Suprapubic skin (tissue), 4 donors: ENCODE measurements around the gene TSPAN17. TPM values are rescaled to one million over a fixed set of nuclear protein-coding genes. Genes with fewer than 3 reads are reported as not detected.
"Not testable (repeated sequence)": the region's sequence is repeated elsewhere in the genome, so short reads cannot be mapped to it uniquely, and the experiment has no call there.

Experiments
- DNase-seq, 2 donors: peaks; one replicate each; pipeline ENCODE4 v3.0.0-alpha.2; 2019; ENCODE audit warnings: low spot score in 2 of 2
- H3K27ac ChIP-seq: fragments of 200-600 bp; sonication (generic); one replicate; pipeline ENCODE4 v1.5.1; 2019
- H3K27me3 ChIP-seq: fragments of 200-600 bp; sonication (generic); one replicate; pipeline ENCODE4 v1.5.1; 2019
- H3K36me3 ChIP-seq: fragments of 200-600 bp; sonication (generic); one replicate; pipeline ENCODE4 v1.5.1; 2019
- H3K4me1 ChIP-seq: fragments of 200-600 bp; sonication (generic); one replicate; pipeline ENCODE4 v1.5.1; 2019
- H3K4me3 ChIP-seq: fragments of 200-600 bp; sonication (generic); one replicate; pipeline ENCODE4 v1.5.1; 2019; ENCODE audit warnings: mild to moderate bottlenecking
- H3K9me3 ChIP-seq: fragments of 200-600 bp; sonication (generic); one replicate; pipeline ENCODE4 v1.5.1; 2019
- EP300 ChIP-seq: sonication (generic); formaldehyde crosslinking; IDR thresholded peaks from one replicate; pipeline ENCODE4 v1.6.1; 2017; ENCODE audit warnings: antibody characterized with exemption
- POLR2A ChIP-seq, 2 donors: fragments of 450-650 bp; IDR thresholded peaks; one replicate each; pipeline ENCODE4 v1.6.1; 2017; ENCODE audit warnings: antibody characterized with exemption in 2 of 2, mild to moderate bottlenecking in 2 of 2, moderate library complexity in 2 of 2
- POLR2AphosphoS5 ChIP-seq, 3 donors: sonication (generic); formaldehyde crosslinking; IDR thresholded peaks; one replicate each; pipeline ENCODE4 v1.6.1; 2017; ENCODE audit warnings: antibody characterized with exemption in 3 of 3
- WGBS: methylation state at CpG from one replicate; pipeline ENCODE4 v1.1.5; 2018; 5-methylcytosine and 5-hydroxymethylcytosine counted together
- total RNA-seq, 4 donors: library from RNA; depleted of rRNA; stranded (reverse); fragments of >200 nt; gene quantifications; one replicate each; pipeline ENCODE4 v1.1.0, GENCODE V29; 2016
- TF ChIP-seq, protein P1 (sequence below), 2 donors: fragments of 200-600 bp in 1 of 2; fragments of 450-650 bp in 1 of 2; sonication (generic) in 1 of 2; IDR thresholded peaks; one replicate each; pipeline ENCODE4 v1.5.1; 2016 to 2019; ENCODE audit warnings: antibody characterized with exemption in 2 of 2, mild to moderate bottlenecking in 1 of 2, moderate library complexity in 1 of 2

TSPAN17 gene
- total RNA-seq, 4 donors from 2014 or later, result 14.6 to 22.3 (median 17.7) TPM

DNA sequence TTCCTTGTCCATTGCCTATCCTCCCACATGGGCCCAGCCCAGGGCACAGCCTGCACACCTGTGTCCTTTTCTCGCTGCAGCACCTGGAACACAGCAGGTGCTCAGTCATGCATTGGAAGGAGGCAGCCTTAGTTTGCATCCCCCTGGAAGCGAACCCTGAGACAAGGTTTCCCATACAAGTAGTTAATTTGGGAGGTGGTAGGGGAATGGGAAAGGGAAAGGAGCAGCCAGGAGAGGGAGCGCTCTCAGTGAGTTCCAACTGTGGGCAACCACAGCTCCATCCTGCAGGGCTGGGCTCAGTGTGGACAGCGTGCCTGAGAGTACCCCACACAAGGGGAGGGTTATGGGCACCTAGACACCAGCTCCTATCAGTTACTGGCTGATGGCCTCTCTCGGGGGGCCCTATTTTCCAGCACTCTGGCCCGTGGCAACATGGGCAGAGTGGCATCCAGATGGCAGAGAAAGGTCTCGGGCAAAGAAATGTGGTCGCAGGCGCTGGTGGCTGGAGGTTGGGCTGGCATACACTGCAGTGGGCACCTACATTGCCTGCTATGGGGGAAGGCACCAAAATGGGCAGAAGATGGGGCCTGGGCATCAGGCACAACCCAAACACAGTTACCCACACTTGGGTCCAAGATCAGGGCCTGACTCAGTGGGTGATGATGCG is 50.1 kb downstream of the TSPAN17 start:
- Histone ChIP-seq H3K36me3 (no peaks in the 10 kb centered on the region), H3K27me3 (peaks cover 86% of the 10 kb centered on the region), H3K27ac (no peak overlapping the region), H3K4me3 (no peak overlapping the region), H3K9me3 (no peaks in the 10 kb centered on the region), H3K4me1 (peaks cover 12% of the 10 kb centered on the region)
- TF ChIP-seq, protein P1, sequence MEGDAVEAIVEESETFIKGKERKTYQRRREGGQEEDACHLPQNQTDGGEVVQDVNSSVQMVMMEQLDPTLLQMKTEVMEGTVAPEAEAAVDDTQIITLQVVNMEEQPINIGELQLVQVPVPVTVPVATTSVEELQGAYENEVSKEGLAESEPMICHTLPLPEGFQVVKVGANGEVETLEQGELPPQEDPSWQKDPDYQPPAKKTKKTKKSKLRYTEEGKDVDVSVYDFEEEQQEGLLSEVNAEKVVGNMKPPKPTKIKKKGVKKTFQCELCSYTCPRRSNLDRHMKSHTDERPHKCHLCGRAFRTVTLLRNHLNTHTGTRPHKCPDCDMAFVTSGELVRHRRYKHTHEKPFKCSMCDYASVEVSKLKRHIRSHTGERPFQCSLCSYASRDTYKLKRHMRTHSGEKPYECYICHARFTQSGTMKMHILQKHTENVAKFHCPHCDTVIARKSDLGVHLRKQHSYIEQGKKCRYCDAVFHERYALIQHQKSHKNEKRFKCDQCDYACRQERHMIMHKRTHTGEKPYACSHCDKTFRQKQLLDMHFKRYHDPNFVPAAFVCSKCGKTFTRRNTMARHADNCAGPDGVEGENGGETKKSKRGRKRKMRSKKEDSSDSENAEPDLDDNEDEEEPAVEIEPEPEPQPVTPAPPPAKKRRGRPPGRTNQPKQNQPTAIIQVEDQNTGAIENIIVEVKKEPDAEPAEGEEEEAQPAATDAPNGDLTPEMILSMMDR (IDR thresholded peaks at IDR 0.05), result no peak
- no peak for TF ChIP-seq POLR2A (IDR thresholded peaks at IDR 0.05)
- no peak for TF ChIP-seq EP300
- no peak for TF ChIP-seq POLR2AphosphoS5 (IDR thresholded peaks at IDR 0.05)
- no peak for DNase-seq
- 77% methylated on average over 6 of the region's 10 CpGs for WGBS

DNA sequence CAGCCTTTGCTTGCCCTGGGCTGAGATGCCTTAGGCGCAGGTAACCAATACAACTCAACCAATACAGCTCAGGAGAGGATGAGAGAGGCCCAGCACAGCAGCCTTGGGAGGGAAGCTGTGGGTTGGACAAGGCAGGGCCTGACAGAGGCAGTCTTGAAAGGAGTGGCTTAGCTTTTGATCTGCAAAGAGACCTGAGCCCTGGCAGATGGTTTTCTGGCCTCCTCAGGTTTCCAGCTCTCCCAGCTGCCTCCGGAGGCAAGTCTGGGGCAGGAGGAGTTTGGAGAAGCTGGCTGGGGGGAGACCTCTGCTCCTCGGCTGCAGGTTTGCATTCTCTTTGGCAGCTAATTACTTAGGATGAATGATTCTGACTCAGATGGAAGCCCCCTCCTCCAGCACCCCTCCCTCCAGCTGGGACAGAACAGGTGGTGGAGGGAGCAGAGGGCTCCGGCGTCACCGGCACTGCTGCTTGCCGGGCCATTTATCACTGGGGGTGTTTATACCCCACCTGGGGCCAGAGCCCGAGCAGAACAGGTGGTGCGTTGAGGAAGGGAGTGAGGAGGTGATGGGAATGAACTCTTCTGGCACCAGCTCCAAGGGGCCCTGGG is 50.8 kb downstream of the TSPAN17 start:
- no peak for DNase-seq
- Histone ChIP-seq H3K27me3 (peaks cover 86% of the 10 kb centered on the region), H3K36me3 (no peaks in the 10 kb centered on the region), H3K4me1 (peaks cover 6% of the 10 kb centered on the region), H3K27ac (no peak overlapping the region), H3K9me3 (no peaks in the 10 kb centered on the region), H3K4me3 (no peak overlapping the region)
- TF ChIP-seq EP300 (no peak), POLR2AphosphoS5 (IDR thresholded peaks at IDR 0.05) (no peak), POLR2A (IDR thresholded peaks at IDR 0.05) (no peak)
- TF ChIP-seq, protein P1 (IDR thresholded peaks at IDR 0.05), result no peak
- WGBS, result 46% methylated on average over 3 of the region's 9 CpGs

DNA sequence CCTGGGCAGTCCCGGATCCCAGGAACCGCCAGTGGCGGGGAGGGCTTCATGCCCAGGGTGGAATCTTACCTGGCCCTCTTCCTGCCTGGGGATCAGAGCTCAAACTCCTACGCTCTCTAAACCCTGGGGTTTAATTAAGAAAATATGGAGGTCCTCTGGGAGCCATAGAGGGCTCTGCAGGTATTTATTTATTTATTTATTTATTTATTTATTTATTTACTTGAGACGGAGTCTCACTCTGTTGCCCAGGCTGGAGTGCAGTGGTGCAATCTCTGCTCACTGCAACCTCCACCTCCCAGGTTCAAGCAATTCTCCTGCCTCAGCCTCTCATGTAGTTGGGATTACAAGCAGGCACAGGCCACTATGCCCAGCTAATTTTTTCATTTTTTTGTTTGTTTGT is 52.2 kb downstream of the TSPAN17 start:
- H3K27me3 ChIP-seq, result peaks cover 93% of the 10 kb centered on the region
- H3K9me3 ChIP-seq, H3K4me1 ChIP-seq, H3K36me3 ChIP-seq, DNase-seq, H3K4me3 ChIP-seq, H3K27ac ChIP-seq: not testable (repeated sequence)
- WGBS, result 95% methylated on average over 5 of the region's 5 CpGs

DNA sequence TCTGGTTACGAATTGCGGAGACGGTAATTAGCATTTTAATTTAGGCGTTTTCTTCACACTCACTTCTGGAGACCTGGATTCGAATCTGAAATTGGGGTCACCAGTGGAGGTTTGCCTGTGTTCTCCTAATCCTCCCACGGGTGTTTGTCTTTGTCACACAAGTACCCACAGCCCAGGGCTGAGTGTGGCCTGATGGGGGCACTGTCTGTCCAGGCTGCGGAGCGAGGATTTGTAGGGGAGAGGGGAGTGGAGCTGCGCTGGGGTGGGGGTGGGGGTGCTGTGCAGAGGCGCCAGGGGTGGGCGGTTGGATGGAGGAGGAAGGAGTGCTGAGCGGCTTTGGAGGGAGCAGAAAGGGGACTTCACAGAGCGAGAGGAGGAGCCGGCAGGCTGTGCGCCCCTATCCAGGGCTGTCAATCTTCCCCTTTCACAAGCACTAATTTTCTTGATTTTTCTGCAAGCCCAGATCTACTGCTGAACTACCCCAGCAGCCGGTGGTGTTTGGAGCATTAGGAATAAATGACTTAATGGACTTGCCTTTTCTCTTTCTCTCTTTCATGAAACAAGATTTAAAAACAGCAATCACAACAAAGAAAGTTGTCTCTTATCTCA is 53.1 kb downstream of the TSPAN17 start:
- no peak overlapping the region for H3K27ac ChIP-seq
- WGBS, result 26% methylated on average over 12 of the region's 16 CpGs
- no peak for TF ChIP-seq POLR2AphosphoS5 (IDR thresholded peaks at IDR 0.05)
- TF ChIP-seq, protein P1 (IDR thresholded peaks at IDR 0.05), result no peak
- no peak for TF ChIP-seq POLR2A (IDR thresholded peaks at IDR 0.05)
- TF ChIP-seq EP300, result no peak
- H3K27me3 ChIP-seq, result peaks cover 93% of the 10 kb centered on the region
- no peaks in the 10 kb centered on the region for H3K9me3 ChIP-seq
- H3K4me1 ChIP-seq, result no peaks in the 10 kb centered on the region
- H3K36me3 ChIP-seq, result no peaks in the 10 kb centered on the region
- DNase-seq, result no peak
- no peak overlapping the region for H3K4me3 ChIP-seq

DNA sequence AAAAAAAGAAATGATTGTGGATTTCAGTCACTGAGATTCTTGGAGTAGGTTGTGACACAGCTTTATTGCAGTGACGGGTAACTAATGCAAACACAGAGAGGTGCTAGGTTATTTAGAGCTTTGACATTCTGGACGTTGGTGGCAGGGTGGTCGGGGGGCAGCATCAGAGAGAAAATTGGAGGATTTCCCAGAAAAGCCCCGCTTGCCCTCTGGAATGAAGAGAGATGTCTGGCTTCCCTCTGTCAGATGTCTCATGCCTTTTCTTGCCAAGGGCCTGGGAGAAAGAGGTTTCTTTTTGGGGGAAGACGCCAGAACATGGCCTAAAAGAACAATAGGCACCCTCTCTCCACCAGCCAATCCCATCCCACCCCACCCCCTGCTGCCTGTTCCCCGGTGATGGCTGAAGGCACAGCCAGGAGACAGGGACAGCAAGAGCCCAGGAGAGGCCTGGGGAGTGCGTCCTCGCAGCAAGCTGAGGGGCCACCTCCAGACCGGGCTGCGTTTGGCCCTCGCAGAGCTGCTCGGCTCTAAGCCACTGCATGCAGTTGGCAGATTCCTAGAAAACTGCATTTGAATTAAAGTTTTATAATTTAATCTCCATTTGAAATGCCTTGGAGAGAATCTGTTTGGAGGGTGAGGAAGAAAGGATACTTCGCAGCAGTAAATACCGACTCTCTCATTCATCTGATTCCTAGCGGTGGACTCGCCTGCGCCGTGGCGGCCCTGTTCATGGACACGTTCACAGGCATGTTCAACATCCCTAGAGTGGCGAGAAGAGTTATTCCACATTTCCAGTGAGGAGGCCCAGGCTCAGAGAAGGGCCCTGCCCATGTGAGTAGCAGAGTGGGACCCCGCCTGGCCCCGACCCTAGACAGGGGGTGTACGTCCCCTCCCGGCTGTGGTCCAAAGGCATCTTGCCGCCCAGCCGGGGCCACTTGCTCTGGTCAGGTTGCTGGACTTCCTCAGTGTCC is 55.7 kb downstream of the TSPAN17 start:
- H3K9me3 ChIP-seq, result no peaks in the 10 kb centered on the region
- TF ChIP-seq POLR2A (IDR thresholded peaks at IDR 0.05), result no peak
- no peak for TF ChIP-seq POLR2AphosphoS5 (IDR thresholded peaks at IDR 0.05)
- TF ChIP-seq, protein P1 (IDR thresholded peaks at IDR 0.05), result no peak
- no peak for TF ChIP-seq EP300
- WGBS, result 81% methylated on average over 25 of the region's 27 CpGs
- no peaks in the 10 kb centered on the region for H3K4me1 ChIP-seq
- H3K4me3 ChIP-seq, result no peak overlapping the region
- H3K36me3 ChIP-seq, result no peaks in the 10 kb centered on the region
- H3K27me3 ChIP-seq, result peaks cover 67% of the 10 kb centered on the region
- no peak overlapping the region for H3K27ac ChIP-seq
- no peak for DNase-seq
